ENCODE data around the gene ASAH2B.
"Not testable (repeated sequence)": the region's sequence is repeated elsewhere in the genome, so short reads cannot be mapped to it uniquely, and the experiment has no call there.

Gene ASAH2B

GRCh38 chr10:50739618-50740292 is at the start of gene ASAH2B:
Gene ASAH2B, plus strand, starts transcription at chr10:50739936. Its CDS starts 5,195 bp downstream, at chr10:50745131.
- H3K9ac ChIP-seq (ENCODE audit: low read depth, low read length) = no peak within 1 kb of the TSS
- DNase-seq (no peak), ATAC-seq (ENCODE audit: insufficient read depth, low read depth) (no peak)
- no peak within 1 kb of the TSS for H3K4me2 ChIP-seq (ENCODE audit: insufficient read depth, low read length)
- H3K36me3 ChIP-seq (ENCODE audit: insufficient read depth, low read length) = no peaks in the 10 kb centered on the region
- H3K27ac ChIP-seq (ENCODE audit: low read length) = no peak within 1 kb of the TSS
- no peak within 1 kb of the TSS for H3K4me3 ChIP-seq (ENCODE audit: low read depth in 1 of 2, low read length in 2 of 2)
- no peaks in the 10 kb centered on the region for H3K9me3 ChIP-seq (ENCODE audit: insufficient read depth, low read length, severe bottlenecking)
- H4K20me1 ChIP-seq (ENCODE audit: insufficient read depth, low read length) = no peaks in the 10 kb centered on the region
- no peaks in the 10 kb centered on the region for H3K79me2 ChIP-seq (ENCODE audit: insufficient read depth, low read length)
- TF ChIP-seq CTCF (IDR thresholded peaks at IDR 0.05; ENCODE audit: borderline replicate concordance, extremely low read depth, low read length, poor library complexity, severe bottlenecking) (no peak), EZH2 (IDR thresholded peaks at IDR 0.05; ENCODE audit: borderline replicate concordance, low read depth, low read length, severe bottlenecking) (no peak)
- H3K4me1 ChIP-seq (ENCODE audit: insufficient read depth, low read length) = no peaks in the 10 kb centered on the region
- H3K27me3 ChIP-seq (ENCODE audit: insufficient read depth, low read length, poor library complexity) = no peaks in the 10 kb centered on the region
- no peak within 1 kb of the TSS for H2AFZ ChIP-seq (ENCODE audit: low read depth, low read length)

GRCh38 chr10:50697819-50698218 is 41.9 kb upstream of the ASAH2B start:
- not testable (repeated sequence) for H3K9me3 ChIP-seq (ENCODE audit: insufficient read depth, low read length, severe bottlenecking); H3K4me3 ChIP-seq (ENCODE audit: low read depth in 1 of 2, low read length in 2 of 2); H3K27ac ChIP-seq (ENCODE audit: low read length); DNase-seq; H3K27me3 ChIP-seq (ENCODE audit: insufficient read depth, low read length, poor library complexity); H3K4me2 ChIP-seq (ENCODE audit: insufficient read depth, low read length); H4K20me1 ChIP-seq (ENCODE audit: insufficient read depth, low read length); H3K9ac ChIP-seq (ENCODE audit: low read depth, low read length); H3K4me1 ChIP-seq (ENCODE audit: insufficient read depth, low read length); H3K79me2 ChIP-seq (ENCODE audit: insufficient read depth, low read length); H2AFZ ChIP-seq (ENCODE audit: low read depth, low read length); H3K36me3 ChIP-seq (ENCODE audit: insufficient read depth, low read length)
- ATAC-seq (ENCODE audit: insufficient read depth, low read depth) = peak; percentile 58; the same call in 1 of the 3 replicates

GRCh38 chr10:50701947-50702346 is 37.8 kb upstream of the ASAH2B start:
- H3K79me2 ChIP-seq (ENCODE audit: insufficient read depth, low read length); DNase-seq; H3K9ac ChIP-seq (ENCODE audit: low read depth, low read length); H3K36me3 ChIP-seq (ENCODE audit: insufficient read depth, low read length); H3K4me1 ChIP-seq (ENCODE audit: insufficient read depth, low read length); H3K27me3 ChIP-seq (ENCODE audit: insufficient read depth, low read length, poor library complexity); H3K4me3 ChIP-seq (ENCODE audit: low read depth in 1 of 2, low read length in 2 of 2); H3K27ac ChIP-seq (ENCODE audit: low read length); H3K4me2 ChIP-seq (ENCODE audit: insufficient read depth, low read length); H4K20me1 ChIP-seq (ENCODE audit: insufficient read depth, low read length); ATAC-seq (ENCODE audit: insufficient read depth, low read depth); H3K9me3 ChIP-seq (ENCODE audit: insufficient read depth, low read length, severe bottlenecking); H2AFZ ChIP-seq (ENCODE audit: low read depth, low read length): not testable (repeated sequence)

- not testable (repeated sequence) for H3K79me2 ChIP-seq (ENCODE audit: insufficient read depth, low read length); H3K4me1 ChIP-seq (ENCODE audit: insufficient read depth, low read length); H2AFZ ChIP-seq (ENCODE audit: low read depth, low read length); H3K27ac ChIP-seq (ENCODE audit: low read length); H4K20me1 ChIP-seq (ENCODE audit: insufficient read depth, low read length); H3K27me3 ChIP-seq (ENCODE audit: insufficient read depth, low read length, poor library complexity); H3K36me3 ChIP-seq (ENCODE audit: insufficient read depth, low read length); H3K4me2 ChIP-seq (ENCODE audit: insufficient read depth, low read length); H3K4me3 ChIP-seq (ENCODE audit: low read depth in 1 of 2, low read length in 2 of 2); DNase-seq; H3K9ac ChIP-seq (ENCODE audit: low read depth, low read length); H3K9me3 ChIP-seq (ENCODE audit: insufficient read depth, low read length, severe bottlenecking)
- 0 out of 3 replicates have a peak, but pooled peaks have one; percentile 44 for ATAC-seq (ENCODE audit: insufficient read depth, low read depth)
Measured at GRCh38 chr10:50702997-50703396, 36.7 kb upstream of the ASAH2B start.

- H3K27ac ChIP-seq (ENCODE audit: low read length); H3K4me2 ChIP-seq (ENCODE audit: insufficient read depth, low read length); H3K9me3 ChIP-seq (ENCODE audit: insufficient read depth, low read length, severe bottlenecking); H3K27me3 ChIP-seq (ENCODE audit: insufficient read depth, low read length, poor library complexity); H3K4me3 ChIP-seq (ENCODE audit: low read depth in 1 of 2, low read length in 2 of 2); H3K4me1 ChIP-seq (ENCODE audit: insufficient read depth, low read length); H3K36me3 ChIP-seq (ENCODE audit: insufficient read depth, low read length); H3K9ac ChIP-seq (ENCODE audit: low read depth, low read length); DNase-seq; H2AFZ ChIP-seq (ENCODE audit: low read depth, low read length); ATAC-seq (ENCODE audit: insufficient read depth, low read depth); H3K79me2 ChIP-seq (ENCODE audit: insufficient read depth, low read length); H4K20me1 ChIP-seq (ENCODE audit: insufficient read depth, low read length): not testable (repeated sequence)
Measured at GRCh38 chr10:50704436-50705079, 35.2 kb upstream of the ASAH2B start.

- H3K9me3 ChIP-seq (ENCODE audit: insufficient read depth, low read length, severe bottlenecking); H3K36me3 ChIP-seq (ENCODE audit: insufficient read depth, low read length); DNase-seq; H3K79me2 ChIP-seq (ENCODE audit: insufficient read depth, low read length); H2AFZ ChIP-seq (ENCODE audit: low read depth, low read length); H3K4me1 ChIP-seq (ENCODE audit: insufficient read depth, low read length); H3K4me2 ChIP-seq (ENCODE audit: insufficient read depth, low read length); H3K4me3 ChIP-seq (ENCODE audit: low read depth in 1 of 2, low read length in 2 of 2); ATAC-seq (ENCODE audit: insufficient read depth, low read depth); H3K27ac ChIP-seq (ENCODE audit: low read length); H3K9ac ChIP-seq (ENCODE audit: low read depth, low read length); H4K20me1 ChIP-seq (ENCODE audit: insufficient read depth, low read length); H3K27me3 ChIP-seq (ENCODE audit: insufficient read depth, low read length, poor library complexity): not testable (repeated sequence)
Measured at GRCh38 chr10:50706006-50706405, 33.7 kb upstream of the ASAH2B start.

- H3K27ac ChIP-seq (ENCODE audit: low read length); H3K27me3 ChIP-seq (ENCODE audit: insufficient read depth, low read length, poor library complexity); H3K9ac ChIP-seq (ENCODE audit: low read depth, low read length); H3K79me2 ChIP-seq (ENCODE audit: insufficient read depth, low read length); ATAC-seq (ENCODE audit: insufficient read depth, low read depth); DNase-seq; H4K20me1 ChIP-seq (ENCODE audit: insufficient read depth, low read length); H3K4me3 ChIP-seq (ENCODE audit: low read depth in 1 of 2, low read length in 2 of 2); H3K4me2 ChIP-seq (ENCODE audit: insufficient read depth, low read length); H3K9me3 ChIP-seq (ENCODE audit: insufficient read depth, low read length, severe bottlenecking); H3K36me3 ChIP-seq (ENCODE audit: insufficient read depth, low read length); H3K4me1 ChIP-seq (ENCODE audit: insufficient read depth, low read length); H2AFZ ChIP-seq (ENCODE audit: low read depth, low read length): not testable (repeated sequence)
Measured at GRCh38 chr10:50710241-50710640, 29.5 kb upstream of the ASAH2B start.

Measured in DND-41 (cell line).